Ishikawa (cell line): Measurements from ENCODE around the gene FGF8.

Source experiments
- CEBPB ChIP-seq: IDR thresholded peaks from 2 replicates; pipeline ENCODE4 v1.6.1; 2012
- CREB1 ChIP-seq: IDR thresholded peaks from 2 replicates; pipeline ENCODE4 v1.6.1; 2012; ENCODE audit warnings: low read depth
- EGR1 ChIP-seq: IDR thresholded peaks from 2 replicates; pipeline ENCODE4 v1.6.1; 2012
- EP300 ChIP-seq: IDR thresholded peaks from 2 replicates; pipeline ENCODE4 v1.6.1; 2012; ENCODE audit warnings: borderline replicate concordance
- FOXM1 ChIP-seq: IDR thresholded peaks from 2 replicates; pipeline ENCODE4 v1.6.1; 2012; ENCODE audit warnings: low read depth, borderline replicate concordance
- MAX ChIP-seq: IDR thresholded peaks from 2 replicates; pipeline ENCODE4 v1.6.1; 2012
- NFIC ChIP-seq: IDR thresholded peaks from 2 replicates; pipeline ENCODE4 v1.6.1; 2012
- RAD21 ChIP-seq: IDR thresholded peaks from 2 replicates; pipeline ENCODE4 v1.6.1; 2012; ENCODE audit warnings: low read depth
- REST ChIP-seq: IDR thresholded peaks from 2 replicates; pipeline ENCODE4 v1.6.1; 2012; ENCODE audit warnings: low read depth, mild to moderate bottlenecking
- TAF1 ChIP-seq: IDR thresholded peaks from 2 replicates; pipeline ENCODE4 v1.6.1; 2012; ENCODE audit warnings: low read depth, mild to moderate bottlenecking
- TCF12 ChIP-seq: IDR thresholded peaks from 2 replicates; pipeline ENCODE4 v1.6.1; 2012; ENCODE audit warnings: low read depth
- TEAD4 ChIP-seq: IDR thresholded peaks from 2 replicates; pipeline ENCODE4 v1.6.1; 2012
- USF1 ChIP-seq: IDR thresholded peaks from 2 replicates; pipeline ENCODE4 v1.6.1; 2012
- YY1 ChIP-seq: IDR thresholded peaks from 2 replicates; pipeline ENCODE4 v1.6.1; 2012; ENCODE audit warnings: low read depth
- ZBTB7A ChIP-seq: IDR thresholded peaks from 2 replicates; pipeline ENCODE4 v1.6.1; 2012; ENCODE audit warnings: low read depth

The FGF8 gene

GRCh38 chr10:101766753-101767599, 8.9 kb downstream of the FGF8 start:
- no peak for TF ChIP-seq NFIC
- no peak for TF ChIP-seq ZBTB7A
- no peak for TF ChIP-seq FOXM1
- no peak for TF ChIP-seq CREB1
- no peak for TF ChIP-seq EP300
- no peak for TF ChIP-seq REST
- no peak for TF ChIP-seq TCF12
- no peak for TF ChIP-seq MAX
- no peak for TF ChIP-seq TAF1
- TF ChIP-seq EGR1: no peak
- no peak for TF ChIP-seq TEAD4
- TF ChIP-seq CEBPB: no peak
- no peak for TF ChIP-seq RAD21
- TF ChIP-seq USF1: no peak

- TF ChIP-seq TCF12 (no peak), RAD21 (no peak), CEBPB (no peak), NFIC (no peak), CREB1 (no peak), MAX (no peak), EP300 (no peak), TAF1 (no peak), YY1 (no peak), ZBTB7A (no peak), USF1 (no peak), FOXM1 (no peak), TEAD4 (no peak), EGR1 (no peak), REST (no peak)
Measured at GRCh38 chr10:101766306-101766705, 9.6 kb downstream of the FGF8 start.

- TF ChIP-seq TAF1 (no peak), YY1 (no peak), MAX (no peak), TEAD4 (no peak), EGR1 (no peak), NFIC (no peak), REST (no peak), USF1 (no peak), TCF12 (no peak), CEBPB (no peak), CREB1 (no peak), EP300 (no peak), RAD21 (no peak), FOXM1 (no peak), ZBTB7A (no peak)
Measured at GRCh38 chr10:101763141-101763846, 12.6 kb downstream of the FGF8 start.
